ELF-1 (cell line): ENCODE data around the gene METTL8.
A peak's percentile ranks its signal among the peaks of the same experiment; 100 is the strongest.

Experiments
- DNase-seq: peaks from one replicate; pipeline ENCODE4 v3.0.0-alpha.2; 2016; ENCODE audit warnings: low read depth, low spot score

METTL8 gene, protein sequence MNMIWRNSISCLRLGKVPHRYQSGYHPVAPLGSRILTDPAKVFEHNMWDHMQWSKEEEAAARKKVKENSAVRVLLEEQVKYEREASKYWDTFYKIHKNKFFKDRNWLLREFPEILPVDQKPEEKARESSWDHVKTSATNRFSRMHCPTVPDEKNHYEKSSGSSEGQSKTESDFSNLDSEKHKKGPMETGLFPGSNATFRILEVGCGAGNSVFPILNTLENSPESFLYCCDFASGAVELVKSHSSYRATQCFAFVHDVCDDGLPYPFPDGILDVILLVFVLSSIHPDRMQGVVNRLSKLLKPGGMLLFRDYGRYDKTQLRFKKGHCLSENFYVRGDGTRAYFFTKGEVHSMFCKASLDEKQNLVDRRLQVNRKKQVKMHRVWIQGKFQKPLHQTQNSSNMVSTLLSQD

DNA sequence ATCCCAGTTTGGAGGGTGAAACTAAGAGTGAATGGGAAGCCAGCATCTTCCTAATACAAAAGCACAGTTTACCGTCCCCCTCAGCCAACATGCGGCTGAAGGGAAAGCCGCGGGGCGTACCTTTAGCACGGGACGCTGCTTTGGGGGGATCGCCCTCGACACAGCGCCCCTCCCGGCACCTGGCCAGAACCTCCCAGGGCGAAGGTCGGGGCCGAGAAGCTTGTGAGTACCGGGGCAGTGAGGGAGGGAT, at the start of gene METTL8:
METTL8 (minus strand) TSS at position 228 of the 250 bp plus-strand sequence. CDS start 41,805 bp downstream, outside the sequence.
- no peak for DNase-seq

DNA sequence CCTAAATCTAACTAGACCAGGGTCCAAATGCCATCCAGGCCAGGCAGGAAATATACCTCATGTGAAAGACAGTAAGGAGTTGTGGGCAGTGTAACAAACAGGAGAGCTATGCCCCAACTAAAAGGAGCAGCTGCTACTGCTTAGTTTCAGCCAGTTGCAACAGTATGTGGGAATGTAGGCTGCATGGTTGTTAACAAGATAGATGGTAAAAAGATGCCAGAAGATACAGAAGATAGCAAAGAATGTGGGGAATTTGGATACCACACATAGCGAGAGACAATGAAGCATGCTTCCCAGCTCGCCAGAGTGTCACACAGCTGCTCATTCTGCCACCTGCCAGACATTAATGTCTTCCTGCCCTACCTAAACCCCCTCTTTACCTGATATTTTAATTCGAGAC, 49.1 kb upstream of the METTL8 start:
- peak; percentile 31 for DNase-seq

DNA sequence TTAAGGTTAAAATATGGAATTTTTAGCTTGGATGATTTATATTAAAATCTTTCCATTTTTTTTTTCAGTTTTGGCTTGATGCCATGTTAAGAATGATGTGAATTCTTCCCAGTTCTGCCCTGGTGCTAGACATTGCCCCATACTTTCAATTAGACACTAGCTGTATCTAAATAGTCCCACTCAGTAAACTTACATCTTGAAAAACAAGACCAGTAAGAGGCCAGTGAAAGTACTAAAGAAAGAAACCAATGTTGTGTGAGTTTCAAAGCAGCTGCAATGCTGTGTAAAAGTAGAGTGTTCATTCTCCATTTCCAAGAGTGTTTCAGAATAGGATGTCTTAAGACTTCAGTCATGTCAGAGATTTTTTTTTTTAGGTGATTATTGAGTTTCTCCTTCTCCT, 48.5 kb upstream of the METTL8 start:
- DNase-seq: no peak

DNA sequence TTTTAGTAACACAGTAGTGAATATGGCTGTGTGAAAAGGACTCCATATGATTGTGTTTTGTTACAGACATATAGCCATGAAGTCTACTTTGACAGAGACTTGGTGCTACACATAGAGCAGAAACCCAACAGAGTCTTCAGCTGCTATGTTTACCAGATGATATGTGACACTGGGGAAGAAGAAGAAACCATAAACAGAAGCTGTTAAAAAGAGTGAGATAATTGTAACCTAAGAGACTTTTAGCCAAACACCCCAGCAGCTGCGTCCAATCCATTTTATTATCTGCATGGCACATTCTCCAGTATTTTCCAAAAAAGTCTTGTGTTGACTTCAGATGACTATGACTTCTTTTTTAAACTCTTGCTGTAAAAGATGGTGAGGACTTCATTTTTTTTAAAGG, 47.1 kb upstream of the METTL8 start:
- no peak for DNase-seq

DNA sequence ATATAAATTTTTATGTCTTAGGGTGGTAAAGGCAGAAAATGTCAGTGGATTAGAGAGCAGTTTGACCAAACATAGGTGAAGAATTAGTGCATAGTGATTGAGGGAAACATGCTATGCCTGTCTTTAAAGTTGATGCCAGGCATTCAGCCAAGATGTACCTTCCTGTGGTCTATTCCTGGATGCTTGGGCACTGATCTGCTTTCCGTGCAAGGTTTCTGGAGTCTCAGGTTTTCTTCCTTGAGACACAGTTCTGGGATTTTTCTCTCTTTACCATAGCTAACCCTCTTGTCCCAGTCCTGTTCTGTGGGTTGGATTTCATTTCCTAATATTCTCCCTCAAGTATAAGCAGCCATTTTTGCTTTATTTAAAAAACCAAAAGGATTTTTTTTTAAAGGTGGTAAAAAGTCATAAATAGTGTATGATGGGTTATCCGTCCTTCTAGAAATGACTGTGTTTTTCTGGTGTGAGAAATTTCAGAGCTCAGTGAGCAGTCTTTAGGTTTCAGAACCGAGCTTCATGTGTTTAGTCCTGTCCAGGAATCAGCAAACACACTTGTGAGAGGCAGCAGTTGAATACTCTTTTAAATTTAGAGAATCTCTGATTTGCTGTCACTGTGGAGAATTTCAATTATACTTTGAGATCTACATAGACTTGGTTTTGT, 45.5 kb upstream of the METTL8 start:
- no peak for DNase-seq

DNA sequence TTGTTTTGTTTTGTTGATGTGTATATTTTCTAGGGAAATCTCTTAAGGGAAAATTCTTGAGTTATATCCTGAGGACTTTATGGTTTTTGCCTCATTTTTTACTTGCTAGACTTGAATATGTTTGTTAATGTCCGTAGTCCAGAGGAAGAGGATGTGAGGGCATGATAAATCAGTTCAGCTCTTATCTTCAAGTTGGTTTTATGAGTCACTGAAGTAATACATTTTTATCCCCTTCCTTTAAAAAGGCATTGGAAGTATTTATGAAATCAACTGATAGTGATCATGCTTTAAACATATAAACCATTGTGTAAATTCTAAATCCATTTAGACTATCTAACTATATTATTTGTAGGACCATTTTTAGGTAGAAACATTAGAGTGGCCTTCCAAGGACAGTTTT, 44.6 kb upstream of the METTL8 start:
- no peak for DNase-seq

DNA sequence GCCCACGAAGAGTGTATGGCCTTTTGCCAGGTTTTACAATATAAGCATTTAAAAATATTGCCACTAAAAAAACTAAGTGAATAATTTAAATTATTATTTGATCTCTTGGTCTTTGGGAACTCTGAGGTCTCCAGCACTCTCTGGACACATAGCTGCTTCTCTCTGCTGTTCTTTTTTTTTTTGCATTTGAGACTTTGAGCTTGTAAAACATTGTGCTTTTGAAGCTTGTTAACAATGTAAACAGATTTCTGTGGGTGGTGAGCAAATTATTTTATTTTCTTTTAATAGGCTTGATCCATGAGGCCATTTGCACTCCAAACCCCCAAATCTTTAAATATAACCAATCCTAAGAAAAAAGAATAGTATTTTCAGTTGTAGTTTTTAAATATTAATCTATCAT, 42.2 kb upstream of the METTL8 start:
- no peak for DNase-seq

DNA sequence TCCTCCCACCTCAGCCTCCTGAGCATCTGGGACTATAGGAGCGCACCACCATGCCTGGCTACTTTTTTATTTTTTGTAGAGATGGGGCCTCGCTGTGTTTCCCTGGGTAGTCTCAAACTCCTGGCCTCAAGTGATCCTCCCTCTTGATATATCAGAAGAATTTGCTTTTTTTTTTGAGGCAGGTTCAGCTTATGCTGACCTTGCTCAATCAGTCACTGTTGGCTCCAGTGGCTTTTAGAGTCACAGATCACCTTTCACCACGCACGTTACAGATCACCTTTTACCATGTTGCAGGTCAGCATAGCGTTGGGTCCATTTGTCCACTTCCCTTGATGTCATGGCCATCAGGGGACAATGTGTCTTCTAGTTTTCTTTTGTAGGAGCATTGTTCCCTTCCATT, 36.3 kb upstream of the METTL8 start:
- DNase-seq: no peak

DNA sequence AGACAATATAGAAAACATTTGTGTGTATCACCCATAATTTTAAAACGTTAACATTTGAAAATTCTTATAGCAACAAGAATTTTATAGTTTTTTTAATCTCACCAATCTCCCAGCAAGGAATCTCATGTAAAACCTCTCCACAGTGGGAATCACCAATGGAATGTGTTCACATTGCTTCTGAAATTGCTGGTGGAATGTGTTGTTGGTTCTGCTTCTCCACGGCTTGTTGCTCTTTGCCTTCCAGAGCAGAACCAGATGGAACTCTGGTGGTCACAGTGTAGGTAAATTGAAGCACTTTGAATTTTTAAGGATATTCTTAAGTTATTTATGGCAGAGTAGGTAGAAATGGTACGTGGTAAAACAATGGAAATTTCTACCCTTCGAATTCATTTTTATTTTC, 35.4 kb upstream of the METTL8 start:
- DNase-seq: peak; percentile 3

DNA sequence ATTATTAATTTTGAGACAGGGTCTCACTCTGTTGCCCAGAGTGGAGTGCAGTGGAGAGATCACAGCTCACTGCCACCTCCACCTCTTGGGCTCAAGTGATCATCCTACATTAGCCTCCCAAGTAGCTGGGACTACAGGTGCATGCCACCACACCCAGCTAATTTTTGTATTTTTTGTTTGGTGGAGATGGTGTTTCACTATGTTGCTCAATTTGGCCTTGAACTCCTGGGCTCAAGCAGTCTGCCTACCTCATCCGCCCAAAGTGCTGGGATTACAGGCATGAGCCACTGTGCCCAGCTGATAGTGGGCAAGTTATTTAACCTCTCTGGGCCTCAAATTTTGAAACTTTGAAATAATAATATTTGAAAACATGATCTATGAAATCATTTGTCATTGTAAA, 26.7 kb upstream of the METTL8 start:
- no peak for DNase-seq

DNA sequence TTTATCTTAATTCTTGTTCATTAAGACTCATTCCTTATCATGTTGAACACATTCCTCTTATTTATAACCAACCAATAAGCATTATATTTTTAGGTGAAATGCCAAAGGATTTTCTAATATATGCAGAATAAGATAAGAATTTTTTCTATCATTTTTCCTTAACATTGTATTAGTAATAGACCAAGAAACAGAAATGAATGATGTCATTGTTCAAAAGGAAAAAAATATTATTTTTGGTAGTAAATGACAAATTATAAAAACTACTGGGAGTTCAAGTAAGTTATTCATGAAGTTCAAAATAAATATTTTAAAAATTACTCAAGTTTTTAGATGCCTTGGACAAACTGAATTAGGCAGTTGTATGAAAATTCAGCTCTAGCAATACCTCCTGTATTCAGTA, 25.7 kb upstream of the METTL8 start:
- DNase-seq: no peak

DNA sequence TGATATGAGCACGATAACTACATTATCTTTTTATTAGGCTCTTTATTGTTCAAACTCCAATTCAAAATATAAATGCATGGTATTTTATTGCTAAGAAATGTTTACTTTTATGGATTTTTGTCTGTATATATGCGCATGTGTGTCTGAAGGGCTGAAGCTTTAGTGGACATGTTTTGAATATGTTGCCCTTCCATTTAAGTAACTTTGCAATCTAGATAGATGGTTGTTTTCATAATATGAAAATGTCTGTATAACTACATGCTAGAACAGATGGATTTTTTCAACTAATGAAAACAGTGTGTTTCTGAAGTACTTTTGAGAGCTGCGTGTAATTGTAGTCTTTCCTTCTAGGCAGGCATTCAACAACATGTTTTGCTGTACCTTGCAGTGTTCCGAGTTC, 19.0 kb upstream of the METTL8 start:
- DNase-seq: no peak

DNA sequence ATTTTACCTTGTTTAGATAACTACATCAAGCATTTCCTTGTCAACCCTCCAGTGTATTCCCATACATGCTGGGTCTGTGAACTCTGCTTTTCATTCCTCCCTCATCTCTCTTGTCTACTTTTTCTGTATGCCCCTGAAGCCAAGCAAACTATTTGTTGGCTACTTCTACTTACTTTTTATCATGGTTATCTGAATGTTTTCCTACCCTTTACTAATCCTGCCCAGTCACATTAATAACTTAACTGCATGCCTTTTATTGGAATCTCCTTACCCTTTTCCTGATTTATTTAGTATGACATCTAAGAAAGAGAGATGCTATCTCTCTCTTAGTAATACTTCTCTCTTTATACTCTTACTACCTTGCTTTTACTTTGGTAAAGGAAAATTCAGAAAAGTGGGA, 17.3 kb upstream of the METTL8 start:
- DNase-seq: no peak

DNA sequence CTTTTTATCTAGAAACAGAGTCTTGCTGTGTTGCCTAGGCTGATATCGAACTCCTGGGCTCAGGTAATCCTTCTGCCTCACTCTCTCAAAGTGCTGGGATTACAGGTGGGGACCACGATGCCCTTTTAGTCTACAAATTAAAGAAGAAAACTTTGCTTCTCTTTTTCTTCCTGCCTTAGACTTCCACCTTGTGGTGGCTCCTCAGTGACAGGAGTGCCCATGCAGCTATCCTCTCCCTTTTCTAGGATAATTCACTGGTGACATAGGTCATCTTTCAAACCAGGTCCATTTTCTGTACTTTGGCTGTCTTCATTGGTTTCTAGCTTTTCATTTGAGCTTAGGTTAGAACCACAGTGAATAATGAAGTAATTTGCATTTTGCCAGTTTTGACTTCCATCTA, 13.9 kb upstream of the METTL8 start:
- no peak for DNase-seq

DNA sequence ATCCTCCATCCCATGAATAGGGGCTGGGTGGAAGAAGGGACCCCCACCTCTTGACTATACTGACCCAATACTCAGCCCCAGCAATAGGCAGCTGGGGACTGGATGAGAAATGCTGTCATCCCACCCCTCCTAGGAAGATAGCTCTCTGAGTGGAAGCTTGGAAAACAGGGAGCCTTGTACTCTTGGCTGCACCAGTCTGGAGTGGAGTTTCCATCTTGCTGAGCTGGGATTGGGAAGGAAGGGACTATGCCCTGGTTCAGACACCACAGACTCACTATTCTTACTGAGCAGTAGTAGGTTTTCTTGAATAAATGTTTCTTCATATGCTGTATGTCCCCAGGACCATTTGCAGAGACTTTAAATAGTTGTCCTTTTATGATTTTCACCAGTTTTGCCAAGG, 7.7 kb upstream of the METTL8 start:
- no peak for DNase-seq

DNA sequence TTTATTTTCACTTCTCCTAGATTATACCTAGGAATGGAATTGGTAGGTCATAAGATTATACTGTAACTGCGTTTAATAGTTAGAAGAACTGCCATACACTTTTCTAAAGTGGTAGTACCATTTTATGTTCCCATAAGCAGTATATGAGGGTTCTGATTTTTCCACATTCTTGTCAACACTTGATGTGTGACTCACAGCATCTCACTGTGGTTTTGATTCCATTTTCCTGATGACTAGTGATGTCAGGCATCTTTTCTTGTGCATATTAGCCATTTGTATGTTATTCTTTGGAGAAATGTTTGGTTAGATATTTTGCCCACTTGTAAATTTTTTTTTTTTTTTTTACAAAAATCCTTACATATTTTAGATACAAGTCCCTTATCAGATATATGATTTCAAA, 2.5 kb upstream of the METTL8 start:
- DNase-seq: no peak

DNA sequence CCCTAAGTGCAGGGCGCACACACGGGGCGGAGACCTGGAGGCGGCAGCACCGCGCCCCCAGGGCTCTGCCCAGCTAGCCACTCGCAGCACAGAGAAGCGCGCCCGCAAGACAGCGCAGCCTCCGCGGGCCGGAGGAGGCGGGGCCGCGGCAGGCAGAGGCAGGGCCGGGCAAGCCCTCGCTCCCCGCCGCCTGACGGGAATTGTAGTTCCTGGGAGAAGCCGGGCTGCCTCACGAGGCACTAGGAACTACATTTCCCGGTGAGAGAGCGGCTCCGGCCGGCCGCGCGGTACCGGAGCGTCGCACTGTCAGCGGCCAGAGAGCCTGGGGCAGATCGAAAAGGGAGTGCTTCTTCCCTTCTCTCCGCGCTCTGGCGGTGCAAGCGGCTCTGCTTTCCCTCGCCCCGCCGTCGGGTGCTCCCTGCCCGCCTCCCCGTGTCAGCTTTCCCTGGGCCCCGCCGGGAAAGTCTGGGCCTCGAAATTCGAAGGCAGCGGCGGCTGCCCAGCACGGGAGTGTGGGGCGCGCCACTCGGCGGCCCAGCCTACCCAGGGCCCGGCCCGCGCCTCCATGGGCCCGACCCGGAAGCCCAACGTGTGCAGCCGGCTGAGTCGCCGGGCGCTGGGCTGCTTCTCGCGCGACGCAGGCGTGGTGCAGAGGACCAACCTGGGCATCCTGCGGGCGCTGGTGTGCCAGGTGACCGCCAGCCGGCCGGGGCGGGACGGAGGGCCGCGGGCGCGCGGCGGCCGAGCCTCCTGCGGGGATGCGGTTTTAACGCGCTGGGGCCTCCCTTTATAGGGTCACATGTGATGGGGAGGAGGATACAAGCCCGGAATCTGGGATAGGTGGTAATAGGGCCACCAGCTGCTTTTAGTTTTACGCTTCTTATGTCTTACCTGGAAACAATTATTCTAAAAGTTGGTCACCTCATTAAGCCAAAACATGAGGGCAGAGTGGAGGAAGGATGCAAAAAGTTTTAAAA, 511 bp upstream of the METTL8 start, which contains the start of gene DCAF17:
DCAF17 (plus strand) TSS at position 214 of the 977 bp plus-strand sequence; CDS start at position 566, 352 bp downstream.
- DNase-seq: peak; percentile 99

DNA sequence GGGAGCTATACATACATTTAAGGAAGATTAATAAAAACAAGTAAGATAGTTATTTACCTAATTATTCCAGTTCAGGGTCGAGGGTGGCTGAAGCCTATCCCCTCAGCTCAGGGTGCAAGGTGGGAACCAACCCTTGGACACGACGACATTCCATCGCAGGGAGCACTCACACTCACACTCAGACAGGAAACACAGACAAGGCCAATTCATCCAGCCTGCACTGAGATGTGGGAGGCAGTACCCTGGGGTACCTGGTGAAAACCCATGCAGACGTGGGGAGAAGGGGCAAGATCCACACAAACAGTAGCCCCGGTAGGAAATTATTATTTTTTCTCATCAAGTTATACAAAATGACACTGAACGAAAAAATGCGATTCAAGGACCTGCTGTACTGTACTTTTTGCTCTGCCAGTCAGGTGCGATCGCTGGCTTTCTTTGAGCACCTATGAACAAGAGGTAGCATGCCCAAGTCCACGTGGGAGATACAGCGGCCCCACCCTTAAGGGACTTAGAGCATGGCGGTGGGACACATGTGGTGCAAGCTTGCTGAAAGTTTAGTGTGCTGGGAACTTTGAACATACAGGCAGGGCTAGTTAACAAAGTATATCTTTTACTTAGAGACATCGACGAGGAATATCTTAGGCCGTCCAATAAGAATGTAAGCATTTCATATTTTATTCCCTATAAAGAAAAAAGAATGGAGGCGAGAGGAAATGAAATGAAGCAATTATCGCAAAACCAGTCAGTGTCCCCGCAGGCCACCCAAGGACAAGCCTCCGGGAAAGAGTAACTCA, 624 bp downstream of the METTL8 start:
- peak; percentile 61 for DNase-seq

DNA sequence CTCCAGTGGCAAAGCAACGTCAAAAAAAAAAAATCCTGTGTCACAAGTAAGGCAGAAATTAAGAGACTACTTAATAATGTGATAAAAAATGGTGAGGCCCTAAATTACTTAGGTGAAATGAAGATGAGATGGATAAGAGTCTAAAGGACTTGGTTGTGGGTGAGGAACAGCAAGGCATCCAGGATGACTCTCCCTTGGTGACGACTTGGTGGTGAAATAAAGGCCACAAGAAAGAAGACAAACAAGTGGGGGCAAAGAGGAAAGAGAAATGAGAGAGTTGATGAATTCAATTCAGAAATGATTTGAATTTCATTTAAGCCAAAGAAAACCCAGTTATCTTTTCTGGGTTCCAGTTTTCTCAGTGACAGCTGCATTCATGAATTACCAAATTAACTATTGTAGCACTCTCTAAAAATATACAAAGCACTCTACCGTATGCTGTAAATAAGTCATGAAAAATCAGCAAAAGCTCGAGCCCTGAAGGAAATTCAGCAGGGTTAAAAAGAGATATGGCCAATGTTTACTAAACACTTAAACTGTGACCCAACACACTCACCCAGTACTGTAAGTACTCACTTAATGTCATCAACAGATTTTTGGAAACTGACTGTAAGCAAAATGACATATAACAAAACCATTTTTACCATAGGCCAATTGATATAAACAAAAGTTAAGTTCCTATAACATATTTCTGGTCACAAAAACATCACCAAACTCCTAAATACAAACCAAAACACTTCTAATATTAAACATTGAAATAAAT, 1.4 kb downstream of the METTL8 start:
- DNase-seq: no peak

DNA sequence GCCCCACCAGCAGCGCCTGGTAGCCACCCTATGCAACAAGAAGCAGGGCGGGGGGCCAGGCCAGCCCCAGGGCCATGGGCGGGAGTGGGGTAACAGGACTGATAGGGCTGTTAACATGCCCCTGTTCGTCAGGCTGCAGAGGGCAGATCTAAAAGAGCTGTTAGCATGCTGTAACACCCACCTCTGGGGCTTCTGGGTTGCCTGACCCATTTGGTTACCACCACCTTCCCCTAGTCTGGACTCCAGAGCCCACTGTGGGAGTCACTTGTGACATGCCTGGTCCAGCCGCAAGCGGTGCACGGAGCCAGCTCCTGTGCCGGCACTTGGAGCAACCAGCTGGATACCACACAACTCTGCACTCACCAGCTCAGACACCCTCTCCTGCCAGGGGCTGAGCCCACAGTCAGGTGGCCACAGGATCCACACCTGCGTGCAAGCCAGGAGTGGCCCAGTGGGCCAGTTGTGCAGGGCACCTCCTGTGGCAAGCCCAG, 2.1 kb downstream of the METTL8 start:
- DNase-seq: no peak
